Skin epidermis (tissue), 12 donors: ENCODE measurements around the gene DCANP1.

Source experiments
- H3K27ac ChIP-seq, 21 experiments: fragments of 200-600 bp; sonication (generic) in 11 of 21; one replicate each; pipeline ENCODE4 v1.5.0; 2020; ENCODE audit warnings: mild to moderate bottlenecking in 3 of 21, inconsistent platforms in 2 of 21, moderate library complexity in 2 of 21
- H3K4me3 ChIP-seq, 7 experiments: fragments of 200-600 bp; sonication (generic) in 2 of 7; one replicate each; pipeline ENCODE4 v1.5.0; 2020; ENCODE audit warnings: inconsistent platforms in 2 of 7, mild to moderate bottlenecking in 2 of 7, moderate library complexity in 1 of 7

The DCANP1 gene

GRCh38 chr5:135445306-135445985 lies 1.7 kb downstream of the DCANP1 start:
- no peak overlapping the region for H3K4me3 ChIP-seq
- peak overlapping the region in 2 of 21 experiments; percentile 7 to 64 for H3K27ac ChIP-seq

GRCh38 chr5:135444881-135445280 lies 2.3 kb downstream of the DCANP1 start:
- Histone ChIP-seq H3K27ac (peak overlapping the region in 2 of 21 experiments; percentile 7 to 64), H3K4me3 (no peak overlapping the region)

- no peak overlapping the region for H3K4me3 ChIP-seq
- peak overlapping the region in 1 of 21 experiments; percentile 64 for H3K27ac ChIP-seq
Observed at GRCh38 chr5:135444360-135444759, 2.8 kb downstream of the DCANP1 start.

GRCh38 chr5:135443161-135443960 lies 3.8 kb downstream of the DCANP1 start:
- Histone ChIP-seq H3K4me3 (no peak overlapping the region), H3K27ac (peak overlapping the region in 1 of 21 experiments; percentile 64)

- Histone ChIP-seq H3K4me3 (no peak overlapping the region), H3K27ac (peak overlapping the region in 1 of 21 experiments; percentile 64)
Observed at GRCh38 chr5:135442431-135443160, 4.6 kb downstream of the DCANP1 start.

- no peak overlapping the region for H3K4me3 ChIP-seq
- H3K27ac ChIP-seq = peak overlapping the region in 6 of 21 experiments; percentile 13 to 74 (median 38)
Observed at GRCh38 chr5:135441919-135442318, 5.2 kb downstream of the DCANP1 start.

GRCh38 chr5:135441350-135441831 lies 5.8 kb downstream of the DCANP1 start:
- Histone ChIP-seq H3K4me3 (no peak overlapping the region), H3K27ac (peak overlapping the region in 6 of 21 experiments; percentile 13 to 74 (median 38))

GRCh38 chr5:135440916-135441315 lies 6.2 kb downstream of the DCANP1 start:
- Histone ChIP-seq H3K4me3 (no peak overlapping the region), H3K27ac (peak overlapping the region in 2 of 21 experiments; percentile 5 to 74)

- H3K27ac ChIP-seq = peak overlapping the region in 11 of 21 experiments; percentile 10 to 80 (median 30)
- no peak overlapping the region for H3K4me3 ChIP-seq
Observed at GRCh38 chr5:135439231-135440205, 7.6 kb downstream of the DCANP1 start.

- H3K27ac ChIP-seq = peak overlapping the region in 11 of 21 experiments; percentile 9 to 81 (median 70)
- no peak overlapping the region for H3K4me3 ChIP-seq
Observed at GRCh38 chr5:135438636-135439221, 8.4 kb downstream of the DCANP1 start.

GRCh38 chr5:135437796-135438560 lies 9.2 kb downstream of the DCANP1 start:
- peak overlapping the region in 13 of 21 experiments; percentile 10 to 81 (median 70) for H3K27ac ChIP-seq
- H3K4me3 ChIP-seq = no peak overlapping the region

- peak overlapping the region in 13 of 21 experiments; percentile 10 to 81 (median 70) for H3K27ac ChIP-seq
- H3K4me3 ChIP-seq = no peak overlapping the region
Observed at GRCh38 chr5:135437422-135437795, 9.7 kb downstream of the DCANP1 start.

GRCh38 chr5:135436951-135437418 lies 10.2 kb downstream of the DCANP1 start:
- H3K27ac ChIP-seq = peak overlapping the region in 10 of 21 experiments; percentile 33 to 81 (median 74)
- no peak overlapping the region for H3K4me3 ChIP-seq

- Histone ChIP-seq H3K4me3 (no peak overlapping the region), H3K27ac (peak overlapping the region in 3 of 21 experiments; percentile 52 to 73 (median 72))
Observed at GRCh38 chr5:135435467-135436330, 11.4 kb downstream of the DCANP1 start.

- Histone ChIP-seq H3K27ac (peak overlapping the region in 8 of 21 experiments; percentile 5 to 82 (median 62)), H3K4me3 (no peak overlapping the region)
Observed at GRCh38 chr5:135434591-135435466, 12.3 kb downstream of the DCANP1 start.
